ENCODE results near the gene MAST4.

GRCh38 chr5:66982470-66982869 lies 386.3 kb downstream of the MAST4 start:
- TF ChIP-seq CTCF (IDR thresholded peaks at IDR 0.05; ENCODE audit: low read depth, low read length) (no peak), EZH2phosphoT487 (IDR thresholded peaks at IDR 0.05; ENCODE audit: low read depth) (no peak)

All from OCI-LY3 (cell line).